Upper lobe of left lung (tissue), 4 donors: Measurements from ENCODE around the gene STAG1.

ENCODE experiments used
- CTCF ChIP-seq, 6 experiments: fragments of 450-650 bp in 4 of 6; fragments of 200-600 bp in 2 of 6; sonication (generic) in 2 of 6; IDR thresholded peaks; one replicate each; pipeline ENCODE4 v1.5.1; 2016 to 2019; ENCODE audit warnings: antibody characterized with exemption in 6 of 6
- POLR2A ChIP-seq, 4 donors: fragments of 450-650 bp; IDR thresholded peaks; one replicate each; pipeline ENCODE4 v1.5.1; 2016 to 2017; ENCODE audit warnings: antibody characterized with exemption in 4 of 4, mild to moderate bottlenecking in 2 of 4
- POLR2AphosphoS5 ChIP-seq, 2 donors: sonication (generic); formaldehyde crosslinking; IDR thresholded peaks; one replicate each; pipeline ENCODE4 v1.5.1; 2017; ENCODE audit warnings: antibody characterized with exemption in 2 of 2

- TF ChIP-seq POLR2A (IDR thresholded peaks at IDR 0.05) (no peak), CTCF (IDR thresholded peaks at IDR 0.05) (no peak), POLR2AphosphoS5 (IDR thresholded peaks at IDR 0.05) (no peak)
These were observed 1.8 kb downstream of the STAG1 start for GRCh38 chr3:136750209-136750896.
